DMS 273 (cell line): ENCODE results near the gene ESPNL.

Experiments
- DNase-seq: peaks from one replicate; lab custom pipeline; 2025; ENCODE audit not compliant: unreplicated experiment; lab: John Stamatoyannopoulos, UW

The ESPNL gene

GRCh38 chr2:238155761-238156694, 55.9 kb downstream of the ESPNL start:
- DNase-seq = no peak

DNA sequence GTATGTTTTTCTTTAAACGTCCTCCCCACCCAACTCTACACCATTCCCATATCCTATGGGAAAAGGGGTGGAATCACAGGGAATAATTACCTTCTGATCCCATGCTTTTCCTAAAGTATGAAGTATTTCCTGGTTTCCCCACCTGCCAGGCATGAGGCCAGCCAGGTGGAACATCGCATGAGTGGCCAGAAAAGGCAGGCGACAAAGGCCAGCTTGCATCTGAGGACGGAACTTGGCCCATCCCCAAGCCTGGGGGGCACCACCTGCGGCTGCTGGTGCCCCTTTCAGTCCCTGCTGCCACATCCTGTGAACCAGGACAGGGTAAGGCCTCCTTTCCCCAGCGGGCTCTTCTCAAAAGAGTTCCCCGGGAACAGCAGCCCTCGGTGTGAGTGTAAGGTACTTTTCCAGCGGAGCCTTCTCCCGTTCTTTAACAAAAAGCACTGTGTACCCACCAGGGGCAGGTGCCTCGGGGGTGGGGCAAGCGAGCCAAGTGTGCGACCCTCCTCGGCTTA, 57.4 kb downstream of the ESPNL start:
- no peak for DNase-seq

GRCh38 chr2:238158018-238158508, 57.9 kb downstream of the ESPNL start:
- no peak for DNase-seq

GRCh38 chr2:238158509-238159070, 58.5 kb downstream of the ESPNL start, which contains the start of gene ERFE:
Gene ERFE (plus strand): TSS chr2:238158970. CDS start chr2:238159008, 38 bp downstream.
- DNase-seq = peak; percentile 88

DNA sequence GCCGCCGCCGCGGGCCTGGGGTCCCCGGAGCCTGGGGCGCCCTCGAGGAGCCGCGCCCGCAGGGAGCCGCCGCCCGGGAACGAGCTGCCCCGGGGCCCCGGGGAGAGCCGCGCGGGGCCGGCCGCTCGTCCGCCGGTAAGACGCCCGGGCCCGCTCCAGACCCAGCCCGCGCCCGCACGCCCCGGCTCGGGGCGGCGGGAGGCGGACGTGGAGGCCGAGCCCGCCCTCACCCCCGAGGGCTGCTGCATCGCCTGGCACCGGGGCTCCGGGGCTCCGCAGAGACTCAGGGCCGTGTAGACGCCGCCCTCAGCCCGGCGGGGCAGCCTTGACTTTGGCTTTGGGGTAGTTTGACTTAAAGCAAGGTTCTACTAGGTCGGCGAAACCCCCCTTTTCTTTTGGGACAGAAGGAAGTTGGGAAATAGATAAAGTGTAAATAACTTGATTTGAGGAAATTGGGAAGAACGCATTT, 59.0 kb downstream of the ESPNL start:
- peak; percentile 63 for DNase-seq

- no peak for DNase-seq
Measured at GRCh38 chr2:238159661-238160205, 59.6 kb downstream of the ESPNL start.

DNA sequence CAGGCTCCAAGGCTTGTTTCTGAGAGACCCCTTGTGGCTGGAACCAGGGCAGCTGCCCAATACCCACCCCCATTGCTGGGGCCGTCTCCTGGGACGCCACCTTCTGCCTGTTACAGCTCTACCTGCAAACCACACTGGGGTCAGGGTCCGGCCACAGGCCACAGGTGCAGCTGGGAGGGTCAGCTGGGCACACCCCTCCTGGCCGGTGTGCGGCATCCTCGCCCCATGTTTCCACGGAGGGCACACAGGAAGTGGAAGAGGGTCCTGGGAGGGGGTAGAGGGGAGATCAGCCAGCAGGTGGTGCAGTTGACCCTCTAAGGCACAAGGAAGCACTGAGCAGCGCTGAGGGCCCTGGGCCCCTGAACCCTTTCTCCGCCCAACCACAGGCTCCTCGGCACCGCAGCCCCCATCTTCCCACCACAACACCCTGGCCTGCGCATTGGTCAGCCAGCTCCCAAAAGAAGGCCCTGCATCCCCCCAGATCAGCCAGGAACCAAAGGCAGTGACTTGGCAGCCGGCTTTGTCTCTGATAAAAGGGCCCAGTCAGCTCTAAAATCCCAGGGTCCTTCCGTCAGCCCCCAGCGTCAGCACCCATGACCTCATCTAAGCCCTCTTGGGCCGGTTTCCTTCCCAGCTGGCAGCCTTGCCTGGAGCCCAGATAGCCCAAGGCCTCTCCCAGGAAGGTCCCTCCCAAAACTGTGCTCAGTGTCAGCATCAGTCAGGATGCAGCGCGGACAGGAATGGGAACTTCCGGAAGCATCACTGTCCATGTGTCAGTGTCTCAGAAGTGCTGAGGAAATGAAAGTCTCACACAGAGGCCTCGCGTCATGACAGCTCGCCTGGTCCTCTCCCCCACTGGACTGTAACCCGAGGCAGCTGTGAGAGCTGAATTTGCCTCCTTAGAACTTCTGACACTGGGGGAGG, 60.3 kb downstream of the ESPNL start:
- DNase-seq = peak; percentile 46

GRCh38 chr2:238161291-238162051, 61.3 kb downstream of the ESPNL start:
- DNase-seq = no peak

GRCh38 chr2:238162251-238162845, 62.2 kb downstream of the ESPNL start:
- peak; percentile 36 for DNase-seq

DNA sequence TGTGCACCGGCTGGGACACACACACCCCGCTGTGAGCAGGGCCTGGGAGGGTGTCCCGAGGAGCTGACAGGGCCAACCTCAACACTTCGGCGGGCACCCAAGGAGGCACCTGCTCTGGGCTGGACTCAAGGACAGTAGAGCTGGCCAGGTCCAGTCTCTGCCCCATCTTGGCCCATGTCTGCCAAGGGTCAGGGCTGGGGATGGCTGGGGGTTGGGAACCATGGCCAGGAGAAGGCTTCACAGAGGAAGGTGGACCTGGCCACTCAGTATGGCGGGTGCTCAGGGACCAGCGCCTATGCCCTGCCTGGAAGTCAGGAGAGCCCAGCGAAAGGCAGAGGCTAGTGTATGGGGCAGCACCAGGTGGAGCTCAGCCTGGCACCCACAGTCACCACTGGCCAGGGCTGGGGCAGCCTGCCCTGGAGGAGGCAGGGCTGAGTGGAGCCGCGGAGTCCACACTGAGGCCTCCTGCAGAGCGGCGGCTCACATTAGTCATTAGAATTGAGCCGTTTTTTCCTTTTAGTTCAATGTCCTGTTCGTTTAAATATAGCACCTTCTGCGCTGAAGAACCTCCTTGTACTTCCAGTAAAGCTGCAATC, 62.8 kb downstream of the ESPNL start:
- DNase-seq = no peak

DNA sequence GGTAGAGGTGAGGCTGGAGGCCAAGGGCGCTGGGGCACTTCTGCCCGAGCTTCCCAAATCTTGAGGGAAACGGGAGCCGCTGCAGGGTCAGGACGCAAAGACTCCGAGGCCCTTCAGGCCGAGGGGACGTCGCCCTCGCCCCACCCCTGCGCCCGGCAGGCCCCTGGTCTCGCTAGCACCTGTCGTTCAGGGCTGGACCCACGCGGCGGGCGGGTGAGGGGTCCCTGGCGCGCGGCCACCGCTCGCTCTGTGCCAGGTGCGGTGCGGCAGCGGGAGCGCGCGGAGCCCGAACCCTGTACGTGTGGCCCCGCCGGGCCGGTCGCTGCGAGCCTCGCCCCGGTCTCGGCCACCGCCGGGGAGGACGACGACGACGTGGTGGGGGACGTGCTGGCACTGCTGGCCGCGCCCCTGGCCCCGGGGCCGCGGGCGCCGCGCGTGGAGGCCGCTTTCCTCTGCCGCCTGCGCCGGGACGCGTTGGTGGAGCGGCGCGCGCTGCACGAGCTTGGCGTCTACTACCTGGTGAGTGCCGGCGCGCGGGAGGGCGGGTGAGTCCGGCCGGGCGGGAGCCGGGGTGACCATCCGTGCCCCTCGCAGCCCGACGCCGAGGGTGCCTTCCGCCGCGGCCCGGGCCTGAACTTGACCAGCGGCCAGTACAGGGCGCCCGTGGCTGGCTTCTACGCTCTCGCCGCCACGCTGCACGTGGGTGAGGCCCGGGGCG, 63.5 kb downstream of the ESPNL start:
- peak; percentile 46 for DNase-seq

- no peak for DNase-seq
Measured at GRCh38 chr2:238164906-238165287, 64.8 kb downstream of the ESPNL start.

DNA sequence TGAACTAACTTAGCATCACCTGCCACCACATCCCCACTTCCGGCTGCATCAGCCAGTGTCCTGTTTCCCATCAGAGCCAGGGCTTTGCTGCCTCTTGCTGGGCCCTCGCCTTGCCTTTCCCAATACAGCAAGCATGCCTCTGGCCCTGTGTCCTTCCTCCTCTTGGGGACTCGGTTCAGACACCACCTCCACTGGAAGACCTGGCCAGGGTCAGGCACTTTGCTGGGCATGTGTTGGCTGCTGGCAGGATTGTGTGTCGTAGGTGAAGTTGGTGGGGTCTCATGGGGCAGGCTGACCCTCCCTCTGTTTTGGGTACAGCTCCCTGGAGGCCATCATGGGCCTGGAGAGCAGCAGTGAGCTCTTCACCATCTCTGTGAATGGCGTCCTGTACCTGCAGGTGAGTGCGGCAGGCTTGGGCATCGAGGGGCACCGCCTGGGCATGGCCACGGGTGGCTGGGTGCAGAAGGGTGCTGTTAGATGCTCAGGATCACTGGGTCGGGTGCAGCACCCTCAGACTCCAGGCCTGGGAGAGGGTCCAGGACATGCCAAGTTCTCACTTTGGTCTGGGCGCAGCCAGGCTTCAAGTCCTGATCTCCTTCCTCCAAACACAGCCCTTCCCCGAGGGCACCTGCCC, 65.3 kb downstream of the ESPNL start:
- DNase-seq = peak; percentile 27

GRCh38 chr2:238166391-238167343, 66.5 kb downstream of the ESPNL start:
- DNase-seq = no peak

DNA sequence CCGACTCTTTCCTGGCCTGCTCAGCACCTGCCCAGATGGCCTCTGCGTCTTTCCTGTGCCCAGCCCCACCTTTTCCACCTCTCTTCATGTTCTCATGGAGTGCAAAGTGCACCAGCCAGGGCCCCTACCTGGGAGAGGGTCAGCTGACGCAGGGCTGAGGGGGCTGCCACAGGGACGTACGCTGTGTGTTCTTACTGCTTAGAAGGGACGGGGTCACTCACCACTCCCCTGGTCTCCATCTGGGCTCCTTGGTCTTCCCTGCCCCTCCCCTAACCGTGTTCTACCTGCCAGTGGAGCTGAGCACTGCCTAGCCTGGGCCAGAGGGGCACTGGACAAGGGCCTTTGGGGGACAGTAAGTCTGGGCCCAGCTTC, 67.2 kb downstream of the ESPNL start:
- DNase-seq = no peak

GRCh38 chr2:238167761-238168160, 67.6 kb downstream of the ESPNL start:
- no peak for DNase-seq
